Liver (tissue), 9 donors: ENCODE results near the gene ALMS1. TPM values are rescaled to one million over a fixed set of nuclear protein-coding genes. Genes with fewer than 3 reads are reported as not detected.
"Not testable (repeated sequence)": the region's sequence is repeated elsewhere in the genome, so short reads cannot be mapped to it uniquely, and the experiment has no call there.

Experiments used
- DNase-seq: peaks from one replicate; pipeline ENCODE4 v3.0.0-alpha.2; 2017; ENCODE audit warnings: low spot score
- H3K27ac ChIP-seq, 2 donors: one replicate each; pipeline ENCODE4 v1.7.0; 2013; ENCODE audit warnings: inconsistent platforms in 2 of 2, low read length in 2 of 2, control low read depth in 1 of 2, low read depth in 1 of 2, mild to moderate bottlenecking in 1 of 2
- H3K27me3 ChIP-seq, 4 donors: one replicate each; pipeline versions ENCODE4 v1.6.1 to v1.7.0; 2013; ENCODE audit warnings: low read length in 3 of 4, inconsistent platforms in 1 of 4, mild to moderate bottlenecking in 1 of 4, moderate library complexity in 1 of 4; ENCODE audit not compliant: control insufficient read depth in 4 of 4, insufficient read depth in 4 of 4
- H3K36me3 ChIP-seq, 4 donors: one replicate each; pipeline versions ENCODE4 v1.6.1 to v1.7.0; 2013; ENCODE audit warnings: low read length in 3 of 4, mild to moderate bottlenecking in 3 of 4, low read depth in 1 of 4, moderate library complexity in 1 of 4; ENCODE audit not compliant: control insufficient read depth in 4 of 4, insufficient read depth in 3 of 4
- H3K4me1 ChIP-seq, 4 donors: one replicate each; pipeline versions ENCODE4 v1.6.1 to v1.7.0; 2013; ENCODE audit warnings: low read length in 3 of 4, mild to moderate bottlenecking in 3 of 4, moderate library complexity in 1 of 4; ENCODE audit not compliant: control insufficient read depth in 4 of 4, insufficient read depth in 4 of 4
- H3K4me3 ChIP-seq, 3 donors: one replicate each; pipeline versions ENCODE4 v1.6.1 to v1.7.0; 2013; ENCODE audit warnings: low read length in 3 of 3, control low read depth in 1 of 3, low read depth in 1 of 3, mild to moderate bottlenecking in 1 of 3
- H3K9ac ChIP-seq, 2 donors: one replicate each; pipeline ENCODE4 v1.7.0; 2013; ENCODE audit warnings: low read length in 2 of 2, mild to moderate bottlenecking in 2 of 2, moderate library complexity in 2 of 2, control low read depth in 1 of 2, low read depth in 1 of 2
- H3K9me3 ChIP-seq, 4 donors: one replicate each; pipeline versions ENCODE4 v1.6.1 to v1.7.0; 2013; ENCODE audit warnings: low read length in 3 of 4; ENCODE audit not compliant: control insufficient read depth in 4 of 4
- ATF3 ChIP-seq: IDR thresholded peaks from 2 replicates; pipeline ENCODE4 v1.6.1; 2016; ENCODE audit warnings: antibody characterized with exemption
- EGR1 ChIP-seq, 2 donors: IDR thresholded peaks; 2 replicates each; pipeline ENCODE4 v1.6.1; 2016 to 2018; ENCODE audit warnings: antibody characterized with exemption in 2 of 2, low read depth in 2 of 2
- FOXA1 ChIP-seq: IDR thresholded peaks from 2 replicates; pipeline ENCODE4 v1.6.1; 2016; ENCODE audit warnings: antibody characterized with exemption
- FOXA2 ChIP-seq: IDR thresholded peaks from 2 replicates; pipeline ENCODE4 v1.6.1; 2016; ENCODE audit warnings: antibody characterized with exemption
- GABPA ChIP-seq, 2 donors: IDR thresholded peaks in 1 of 2; conservative IDR thresholded peaks in 1 of 2; 2 replicates each; pipeline ENCODE4 v1.6.1; 2016; ENCODE audit warnings: antibody characterized with exemption in 2 of 2, mild to moderate bottlenecking in 1 of 2, moderate library complexity in 1 of 2
- HNF4A ChIP-seq, 2 donors: conservative IDR thresholded peaks; 2 replicates each; pipeline ENCODE4 v1.6.1; 2016; ENCODE audit warnings: antibody characterized with exemption in 2 of 2, mild to moderate bottlenecking in 2 of 2
- HNF4G ChIP-seq: IDR thresholded peaks from 2 replicates; pipeline ENCODE4 v1.6.1; 2016; ENCODE audit warnings: antibody characterized with exemption
- JUND ChIP-seq, 2 donors: IDR thresholded peaks; 2 replicates each; pipeline ENCODE4 v1.6.1; 2016; ENCODE audit warnings: antibody characterized with exemption in 2 of 2
- MAX ChIP-seq: IDR thresholded peaks from 2 replicates; pipeline ENCODE4 v1.6.1; 2016; ENCODE audit warnings: antibody characterized with exemption
- NR2F2 ChIP-seq: IDR thresholded peaks from 2 replicates; pipeline ENCODE4 v1.6.1; 2016; ENCODE audit warnings: antibody characterized with exemption
- REST ChIP-seq: IDR thresholded peaks from 2 replicates; pipeline ENCODE4 v1.6.1; 2016; ENCODE audit warnings: antibody characterized with exemption, mild to moderate bottlenecking
- RXRA ChIP-seq, 2 donors: IDR thresholded peaks; 2 replicates each; pipeline ENCODE4 v1.6.1; 2017 to 2018; ENCODE audit warnings: antibody characterized with exemption in 2 of 2, mild to moderate bottlenecking in 1 of 2
- SP1 ChIP-seq: IDR thresholded peaks from 2 replicates; pipeline ENCODE4 v1.6.1; 2018; ENCODE audit warnings: antibody characterized with exemption, mild to moderate bottlenecking
- TAF1 ChIP-seq: conservative IDR thresholded peaks from 2 replicates; pipeline ENCODE4 v1.6.1; 2016; ENCODE audit warnings: antibody characterized with exemption, mild to moderate bottlenecking
- YY1 ChIP-seq: IDR thresholded peaks from 2 replicates; pipeline ENCODE4 v1.6.1; 2016; ENCODE audit warnings: antibody characterized with exemption, mild to moderate bottlenecking
- ZBTB33 ChIP-seq: IDR thresholded peaks from 2 replicates; pipeline ENCODE4 v1.6.1; 2016; ENCODE audit warnings: antibody characterized with exemption
- WGBS: extraction: QIAGEN DNeasy Blood & Tissue Kit; methylation state at CpG from one replicate; pipeline ENCODE4 v1.1.7; 2013; 5-methylcytosine and 5-hydroxymethylcytosine counted together
- polyA plus RNA-seq, 2 donors: library from polyadenylated mRNA; stranded (reverse) in 1 of 2; unstranded in 1 of 2; fragments of 200-250 nt in 1 of 2; fragments of >200 nt in 1 of 2; fragmentation: Nextera tagmentation in 1 of 2; extraction: Ambion mirVana in 1 of 2; gene quantifications; one replicate each; pipeline versions ENCODE4 v1.2.1 to v1.2.3, GENCODE V29; 2013 to 2015
- total RNA-seq, 2 donors: library from RNA; depleted of rRNA; stranded (reverse); fragments of >200 nt; gene quantifications; one replicate each; pipeline ENCODE4 v1.2.3, GENCODE V29; 2014
- donor health status: healthy.
- donor health status: healthy.
- donor health status: healthy.
- donor health status: healthy.
- donor health status: healthy.

ALMS1 gene
- total and polyA plus RNA-seq, 4 donors = 2.1 to 18.3 (median 7.0) TPM

- H3K27me3 ChIP-seq = no peaks in the 10 kb centered on the region
- H3K4me3 ChIP-seq = no peak overlapping the region
- no peaks in the 10 kb centered on the region for H3K9me3 ChIP-seq
- no peaks in the 10 kb centered on the region for H3K4me1 ChIP-seq
- DNase-seq = no peak
- H3K36me3 ChIP-seq = peaks cover 5 to 22% (median 12%) of the 10 kb centered on the region in 4 donors
- WGBS = 48% methylated on average over 1 of the region's 1 CpG
- no peak overlapping the region for H3K27ac ChIP-seq
- H3K9ac ChIP-seq = no peak overlapping the region
- no peak for TF ChIP-seq GABPA (IDR thresholded peaks at IDR 0.05 in 1 of 2, conservative IDR thresholded peaks at IDR 0.05 in 1 of 2)
- no peak for TF ChIP-seq MAX
- no peak for TF ChIP-seq ZBTB33
- no peak for TF ChIP-seq NR2F2
- no peak for TF ChIP-seq FOXA2
- TF ChIP-seq EGR1 (IDR thresholded peaks at IDR 0.05; ENCODE audit: low read depth in 2 of 2) = no peak
- no peak for TF ChIP-seq YY1
- no peak for TF ChIP-seq TAF1
- TF ChIP-seq ATF3 = no peak
- no peak for TF ChIP-seq RXRA (IDR thresholded peaks at IDR 0.05)
Observed at GRCh38 chr2:73451263-73451972, 65.8 kb downstream of the ALMS1 start.

- H3K4me1 ChIP-seq = no peaks in the 10 kb centered on the region
- no peak overlapping the region for H3K9ac ChIP-seq
- DNase-seq = no peak
- no peaks in the 10 kb centered on the region for H3K9me3 ChIP-seq
- over 99% methylated on average over 3 of the region's 3 CpGs for WGBS
- TF ChIP-seq FOXA1 = no peak
- peaks cover 0 to 9% (median 4%) of the 10 kb centered on the region in 4 donors for H3K36me3 ChIP-seq
- no peaks in the 10 kb centered on the region for H3K27me3 ChIP-seq
- no peak overlapping the region for H3K27ac ChIP-seq
- H3K4me3 ChIP-seq = no peak overlapping the region
Observed at GRCh38 chr2:73457982-73458381, 72.3 kb downstream of the ALMS1 start.

GRCh38 chr2:73462388-73462787 lies 76.8 kb downstream of the ALMS1 start:
- not testable (repeated sequence) for H3K4me3 ChIP-seq, H3K9ac ChIP-seq, H3K27me3 ChIP-seq, H3K27ac ChIP-seq, H3K4me1 ChIP-seq, H3K36me3 ChIP-seq, DNase-seq, H3K9me3 ChIP-seq
- WGBS = 95% methylated on average over 1 of the region's 1 CpG

GRCh38 chr2:73468376-73468775 lies 82.7 kb downstream of the ALMS1 start:
- H3K4me1 ChIP-seq = no peaks in the 10 kb centered on the region
- no peak overlapping the region for H3K4me3 ChIP-seq
- no peaks in the 10 kb centered on the region for H3K27me3 ChIP-seq
- no peak overlapping the region for H3K9ac ChIP-seq
- no peak overlapping the region for H3K27ac ChIP-seq
- H3K36me3 ChIP-seq = no peaks in the 10 kb centered on the region
- H3K9me3 ChIP-seq = no peaks in the 10 kb centered on the region
- WGBS = 86% methylated on average over 1 of the region's 1 CpG
- DNase-seq = no peak
- no peak for TF ChIP-seq HNF4G
- TF ChIP-seq ATF3 = no peak
- TF ChIP-seq YY1 = no peak
- no peak for TF ChIP-seq GABPA (IDR thresholded peaks at IDR 0.05 in 1 of 2, conservative IDR thresholded peaks at IDR 0.05 in 1 of 2)
- TF ChIP-seq TAF1 = no peak
- TF ChIP-seq FOXA1 = no peak
- TF ChIP-seq JUND (IDR thresholded peaks at IDR 0.05) = no peak
- TF ChIP-seq HNF4A (conservative IDR thresholded peaks at IDR 0.05) = no peak
- TF ChIP-seq EGR1 (IDR thresholded peaks at IDR 0.05; ENCODE audit: low read depth in 2 of 2) = no peak
- no peak for TF ChIP-seq SP1
- no peak for TF ChIP-seq FOXA2
- TF ChIP-seq NR2F2 = no peak
- no peak for TF ChIP-seq REST
